ENCODE measurements around the gene NQO2.

The NQO2 gene

DNA sequence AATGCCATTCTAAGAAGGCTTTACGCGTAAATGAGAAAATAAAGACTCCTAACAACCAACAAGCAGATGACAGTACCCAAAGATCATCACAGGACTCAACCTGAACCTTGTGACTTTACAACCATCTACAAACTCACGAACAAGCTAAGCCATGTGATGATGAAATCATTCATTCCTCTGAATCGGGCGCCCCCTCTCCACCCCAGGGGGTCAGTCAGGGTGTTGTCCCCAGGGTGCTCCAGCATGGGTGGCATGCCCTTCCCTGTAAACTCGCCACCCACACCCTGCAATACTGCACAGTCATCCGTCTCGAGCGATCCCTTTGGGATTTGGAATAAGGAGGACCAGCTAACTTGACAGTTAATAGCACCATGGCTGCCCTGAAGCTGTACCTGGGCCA, 40.9 kb upstream of the NQO2 start (continued):
- TF ChIP-seq, protein P1, sequence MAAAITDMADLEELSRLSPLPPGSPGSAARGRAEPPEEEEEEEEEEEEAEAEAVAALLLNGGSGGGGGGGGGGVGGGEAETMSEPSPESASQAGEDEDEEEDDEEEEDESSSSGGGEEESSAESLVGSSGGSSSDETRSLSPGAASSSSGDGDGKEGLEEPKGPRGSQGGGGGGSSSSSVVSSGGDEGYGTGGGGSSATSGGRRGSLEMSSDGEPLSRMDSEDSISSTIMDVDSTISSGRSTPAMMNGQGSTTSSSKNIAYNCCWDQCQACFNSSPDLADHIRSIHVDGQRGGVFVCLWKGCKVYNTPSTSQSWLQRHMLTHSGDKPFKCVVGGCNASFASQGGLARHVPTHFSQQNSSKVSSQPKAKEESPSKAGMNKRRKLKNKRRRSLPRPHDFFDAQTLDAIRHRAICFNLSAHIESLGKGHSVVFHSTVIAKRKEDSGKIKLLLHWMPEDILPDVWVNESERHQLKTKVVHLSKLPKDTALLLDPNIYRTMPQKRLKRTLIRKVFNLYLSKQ (tag by site-specific recombination; IDR thresholded peaks at IDR 0.05; ENCODE audit: borderline replicate concordance): no peak
- TF ChIP-seq ZNF24 (tag by site-specific recombination; IDR thresholded peaks at IDR 0.05) (no peak), OSR2 (tag by site-specific recombination; IDR thresholded peaks at IDR 0.05) (no peak), HOXA7 (CRISPR knock-in tag; IDR thresholded peaks at IDR 0.05; ENCODE audit: borderline replicate concordance) (no peak), ZNF292 (tag by site-specific recombination; IDR thresholded peaks at IDR 0.05; ENCODE audit: borderline replicate concordance, low read depth) (no peak)
- TF ChIP-seq, protein P2, sequence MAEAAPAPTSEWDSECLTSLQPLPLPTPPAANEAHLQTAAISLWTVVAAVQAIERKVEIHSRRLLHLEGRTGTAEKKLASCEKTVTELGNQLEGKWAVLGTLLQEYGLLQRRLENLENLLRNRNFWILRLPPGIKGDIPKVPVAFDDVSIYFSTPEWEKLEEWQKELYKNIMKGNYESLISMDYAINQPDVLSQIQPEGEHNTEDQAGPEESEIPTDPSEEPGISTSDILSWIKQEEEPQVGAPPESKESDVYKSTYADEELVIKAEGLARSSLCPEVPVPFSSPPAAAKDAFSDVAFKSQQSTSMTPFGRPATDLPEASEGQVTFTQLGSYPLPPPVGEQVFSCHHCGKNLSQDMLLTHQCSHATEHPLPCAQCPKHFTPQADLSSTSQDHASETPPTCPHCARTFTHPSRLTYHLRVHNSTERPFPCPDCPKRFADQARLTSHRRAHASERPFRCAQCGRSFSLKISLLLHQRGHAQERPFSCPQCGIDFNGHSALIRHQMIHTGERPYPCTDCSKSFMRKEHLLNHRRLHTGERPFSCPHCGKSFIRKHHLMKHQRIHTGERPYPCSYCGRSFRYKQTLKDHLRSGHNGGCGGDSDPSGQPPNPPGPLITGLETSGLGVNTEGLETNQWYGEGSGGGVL (tag by site-specific recombination; IDR thresholded peaks at IDR 0.05): no peak
- TF ChIP-seq, protein P3, sequence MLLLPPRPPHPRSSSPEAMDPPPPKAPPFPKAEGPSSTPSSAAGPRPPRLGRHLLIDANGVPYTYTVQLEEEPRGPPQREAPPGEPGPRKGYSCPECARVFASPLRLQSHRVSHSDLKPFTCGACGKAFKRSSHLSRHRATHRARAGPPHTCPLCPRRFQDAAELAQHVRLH (tag by site-specific recombination; IDR thresholded peaks at IDR 0.05): no peak

DNA sequence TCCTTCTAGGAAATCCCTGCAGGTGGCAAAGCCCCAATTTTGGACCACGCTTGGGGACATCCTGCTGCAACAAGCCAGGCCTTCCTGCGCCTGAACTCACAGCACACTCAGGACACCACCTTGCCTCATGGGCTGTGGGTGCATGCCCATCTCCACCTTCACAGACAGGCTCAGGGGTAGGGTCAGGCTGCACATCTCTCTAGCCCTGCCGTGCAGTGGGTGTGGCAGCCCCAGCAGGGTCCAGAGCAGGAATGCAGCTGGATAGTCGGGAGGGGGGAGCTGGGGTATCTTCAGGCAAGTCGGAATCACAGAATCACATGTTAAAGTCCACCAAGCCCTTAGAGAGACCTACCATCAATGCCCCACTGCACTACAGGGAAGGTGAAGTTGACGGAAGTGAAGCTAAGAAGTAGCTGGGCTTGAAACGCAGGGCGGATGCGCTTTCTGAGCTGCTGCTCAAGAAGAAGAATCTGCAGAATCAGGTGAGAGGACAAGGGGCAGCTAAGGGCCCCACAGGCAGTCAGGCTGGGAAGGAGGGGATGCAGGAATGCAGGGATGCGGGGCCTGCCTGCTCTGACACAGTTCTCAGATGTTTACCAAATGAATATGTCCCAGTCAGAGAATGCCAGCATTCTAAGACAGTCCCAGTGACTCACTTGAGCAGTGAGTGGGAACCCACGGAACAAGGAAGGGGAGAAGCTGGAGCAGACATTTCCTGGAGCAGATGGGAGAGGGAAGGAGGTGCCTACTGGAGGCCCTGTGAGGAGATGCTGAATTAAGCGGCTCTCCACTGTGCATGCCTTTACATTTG, 39.6 kb upstream of the NQO2 start:
- Histone ChIP-seq H3K4me3 (ENCODE audit: low read depth, low read length) (no peak overlapping the region), H3K9me3 (ENCODE audit: control insufficient read depth, insufficient read depth, low read depth, low read length) (no peaks in the 10 kb centered on the region), H3K27ac (ENCODE audit: extremely low read depth, low read depth, low read length) (no peak overlapping the region), H3K36me3 (ENCODE audit: control insufficient read depth in 2 of 2, insufficient read depth in 1 of 2, low read length in 2 of 2) (peaks cover 0 to 23% of the 10 kb centered on the region in 2 experiments; a peak in 2 of 3 replicates), H3K4me1 (ENCODE audit: control insufficient read depth, insufficient read depth, low read length) (peaks cover 4% of the 10 kb centered on the region; the same call in 1 of the 2 replicates)
- ChIA-PET POLR2A (interaction anchor here (0.9 kb wide), 1 partner anchor 22 kb away, joined by 3 read pairs; no protein-coding TSS in a partner anchor), CTCF (interaction anchor here (0.7 to 1.6 kb wide), 3 partner anchors 8 to 168 kb away, joined by 3 to 6 read pairs (median 3); no protein-coding TSS in a partner anchor)
- TF ChIP-seq ZNF624 (tag by site-specific recombination; IDR thresholded peaks at IDR 0.05) (no peak), ZNF555 (tag by site-specific recombination; conservative IDR thresholded peaks at IDR 0.05) (no peak), ZNF394 (tag by site-specific recombination; IDR thresholded peaks at IDR 0.05; ENCODE audit: borderline replicate concordance) (peak; percentile 34; the same call in 1 of the 2 replicates), ZBTB17 (tag by site-specific recombination; IDR thresholded peaks at IDR 0.05) (peak; percentile 49; the same call in 1 of the 2 replicates), ZNF48 (tag by site-specific recombination; IDR thresholded peaks at IDR 0.05) (no peak), ZNF600 (tag by site-specific recombination; IDR thresholded peaks at IDR 0.05) (0 out of 2 replicates have a peak, but pooled peaks have one; percentile 11)

DNA sequence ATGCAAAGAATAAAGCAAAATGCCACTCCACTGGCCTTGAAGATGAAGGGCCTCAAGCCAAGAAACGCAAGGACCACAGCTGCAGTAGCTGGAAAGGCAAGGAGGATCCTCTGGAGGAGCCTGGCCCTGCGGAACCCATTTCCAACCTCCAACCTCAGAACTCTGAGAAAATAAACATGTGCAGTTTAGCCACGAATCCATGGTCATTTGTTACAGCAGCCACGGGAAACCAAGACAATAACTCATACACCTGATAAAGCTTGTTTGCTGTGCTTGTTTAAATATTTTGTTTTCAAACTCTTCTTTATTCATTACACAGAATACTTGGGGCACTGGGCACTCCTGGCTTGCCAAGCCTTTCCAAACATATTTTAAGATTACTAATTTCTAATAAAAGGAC, 38.8 kb upstream of the NQO2 start:
- Histone ChIP-seq H3K4me1 (ENCODE audit: control insufficient read depth, insufficient read depth, low read length) (peaks cover 4% of the 10 kb centered on the region; the same call in 1 of the 2 replicates), H3K9me3 (ENCODE audit: control insufficient read depth, insufficient read depth, low read depth, low read length) (no peaks in the 10 kb centered on the region), H3K4me3 (ENCODE audit: low read depth, low read length) (no peak overlapping the region), H3K27ac (ENCODE audit: extremely low read depth, low read depth, low read length) (no peak overlapping the region), H3K36me3 (ENCODE audit: control insufficient read depth in 2 of 2, insufficient read depth in 1 of 2, low read length in 2 of 2) (peaks cover 0 to 22% of the 10 kb centered on the region in 2 experiments; a peak in 2 of 3 replicates)
- POLR2A ChIA-PET: no interaction called here
- CTCF ChIA-PET: interaction anchor here (1.2 to 1.6 kb wide), 2 partner anchors 9 to 169 kb away, joined by 3 to 6 read pairs; no protein-coding TSS in a partner anchor
- TF ChIP-seq OVOL3 (tag by site-specific recombination; IDR thresholded peaks at IDR 0.05) (no peak), MZF1 (tag by site-specific recombination; IDR thresholded peaks at IDR 0.05; ENCODE audit: borderline replicate concordance) (no peak)
